ENCODE measurements around the gene RPS19.

RPS19 gene

GRCh38 chr19:41859618-41860418 lies at the start of gene RPS19:
RPS19 (plus strand) TSS chr19:41860255; CDS start chr19:41860775, 520 bp downstream.
- peak; percentile 97 to 98 for DNase-seq (ENCODE audit: low read depth in 2 of 2)

GRCh38 chr19:41810301-41810700 lies 49.8 kb upstream of the RPS19 start:
- no peak for DNase-seq (ENCODE audit: low read depth in 2 of 2)

- DNase-seq (ENCODE audit: low read depth in 2 of 2) = no peak
Observed at GRCh38 chr19:41811036-41811435, 49.0 kb upstream of the RPS19 start.

GRCh38 chr19:41811981-41812380 lies 48.1 kb upstream of the RPS19 start:
- no peak for DNase-seq (ENCODE audit: low read depth in 2 of 2)

- DNase-seq (ENCODE audit: low read depth in 2 of 2) = no peak
Observed at GRCh38 chr19:41813911-41814310, 46.1 kb upstream of the RPS19 start.

GRCh38 chr19:41815301-41815700 lies 44.8 kb upstream of the RPS19 start:
- DNase-seq (ENCODE audit: low read depth in 2 of 2) = no peak

GRCh38 chr19:41816761-41817160 lies 43.3 kb upstream of the RPS19 start:
- no peak for DNase-seq (ENCODE audit: low read depth in 2 of 2)

- DNase-seq (ENCODE audit: low read depth in 2 of 2) = peak in 1 of 2 donors; percentile 46
Observed at GRCh38 chr19:41821003-41821735, 38.9 kb upstream of the RPS19 start.

GRCh38 chr19:41837981-41838708 lies 21.9 kb upstream of the RPS19 start:
- no peak for DNase-seq (ENCODE audit: low read depth in 2 of 2)

- no peak for DNase-seq (ENCODE audit: low read depth in 2 of 2)
Observed at GRCh38 chr19:41839211-41839610, 20.8 kb upstream of the RPS19 start.

GRCh38 chr19:41843371-41843770 lies 16.7 kb upstream of the RPS19 start:
- no peak for DNase-seq (ENCODE audit: low read depth in 2 of 2)

- no peak for DNase-seq (ENCODE audit: low read depth in 2 of 2)
Observed at GRCh38 chr19:41844601-41845000, 15.5 kb upstream of the RPS19 start, which contains the start of gene LYPD4. LYPD4 (minus strand) TSS chr19:41844683; CDS start chr19:41839285, 5,398 bp downstream.

- DNase-seq (ENCODE audit: low read depth in 2 of 2) = no peak
Observed at GRCh38 chr19:41845001-41845050, 15.2 kb upstream of the RPS19 start, which contains the start of gene DMRTC2. DMRTC2 (plus strand) TSS chr19:41845042; CDS start chr19:41847429, 2,387 bp downstream.

- DNase-seq (ENCODE audit: low read depth in 2 of 2) = no peak
Observed at GRCh38 chr19:41845051-41845590, 14.9 kb upstream of the RPS19 start.

GRCh38 chr19:41847351-41848105 lies 12.5 kb upstream of the RPS19 start:
- no peak for DNase-seq (ENCODE audit: low read depth in 2 of 2)

- no peak for DNase-seq (ENCODE audit: low read depth in 2 of 2)
Observed at GRCh38 chr19:41848666-41849065, 11.4 kb upstream of the RPS19 start.

GRCh38 chr19:41849067-41849466 lies 11.0 kb upstream of the RPS19 start:
- DNase-seq (ENCODE audit: low read depth in 2 of 2) = no peak

GRCh38 chr19:41850381-41850780 lies 9.7 kb upstream of the RPS19 start:
- DNase-seq (ENCODE audit: low read depth in 2 of 2) = no peak

- no peak for DNase-seq (ENCODE audit: low read depth in 2 of 2)
Observed at GRCh38 chr19:41851456-41851855, 8.6 kb upstream of the RPS19 start.

GRCh38 chr19:41853344-41853743 lies 6.7 kb upstream of the RPS19 start:
- DNase-seq (ENCODE audit: low read depth in 2 of 2) = no peak

- DNase-seq (ENCODE audit: low read depth in 2 of 2) = no peak
Observed at GRCh38 chr19:41853768-41854167, 6.3 kb upstream of the RPS19 start.

GRCh38 chr19:41859213-41859617 lies 840 bp upstream of the RPS19 start:
- no peak for DNase-seq (ENCODE audit: low read depth in 2 of 2)
